HG03378 (cell line): Measurements from ENCODE around the gene PIP5K1B.

Experiments
- ATAC-seq: cut with Tn5 transposase; IDR thresholded peaks from one replicate; pipeline ENCODE4 v1.9.1; 2021; ENCODE audit warnings: mild to moderate bottlenecking, moderate library complexity; ENCODE audit not compliant: unreplicated experiment

PIP5K1B gene

GRCh38 chr9:68763104-68763503 is 58.1 kb downstream of the PIP5K1B start:
- no peak for ATAC-seq

- no peak for ATAC-seq
Measured at GRCh38 chr9:68768619-68769018, 63.6 kb downstream of the PIP5K1B start.

- no peak for ATAC-seq
Measured at GRCh38 chr9:68769852-68770251, 64.8 kb downstream of the PIP5K1B start.

GRCh38 chr9:68771376-68771775 is 66.3 kb downstream of the PIP5K1B start:
- ATAC-seq = no peak

- no peak for ATAC-seq
Measured at GRCh38 chr9:68775003-68775730, 70.1 kb downstream of the PIP5K1B start.

- no peak for ATAC-seq
Measured at GRCh38 chr9:68777070-68777763, 72.2 kb downstream of the PIP5K1B start.

- ATAC-seq = no peak
Measured at GRCh38 chr9:68778635-68779034, 73.6 kb downstream of the PIP5K1B start.

- peak; percentile 77 for ATAC-seq
Measured at GRCh38 chr9:68779558-68780379, 74.7 kb downstream of the PIP5K1B start.

- no peak for ATAC-seq
Measured at GRCh38 chr9:68780380-68780712, 75.3 kb downstream of the PIP5K1B start.

- ATAC-seq = no peak
Measured at GRCh38 chr9:68780720-68781119, 75.7 kb downstream of the PIP5K1B start.

- ATAC-seq = no peak
Measured at GRCh38 chr9:68781928-68782327, 76.9 kb downstream of the PIP5K1B start.

- no peak for ATAC-seq
Measured at GRCh38 chr9:68782546-68782945, 77.5 kb downstream of the PIP5K1B start.

- no peak for ATAC-seq
Measured at GRCh38 chr9:68785965-68786364, 80.9 kb downstream of the PIP5K1B start.

- ATAC-seq = no peak
Measured at GRCh38 chr9:68791169-68791568, 86.1 kb downstream of the PIP5K1B start.

- peak; percentile 86 for ATAC-seq
Measured at GRCh38 chr9:68793605-68794343, 88.7 kb downstream of the PIP5K1B start.

- ATAC-seq = no peak
Measured at GRCh38 chr9:68794898-68795297, 89.9 kb downstream of the PIP5K1B start.

- no peak for ATAC-seq
Measured at GRCh38 chr9:68795411-68795810, 90.4 kb downstream of the PIP5K1B start.

- ATAC-seq = no peak
Measured at GRCh38 chr9:68797116-68797515, 92.1 kb downstream of the PIP5K1B start.

- ATAC-seq = no peak
Measured at GRCh38 chr9:68798423-68798822, 93.4 kb downstream of the PIP5K1B start.

GRCh38 chr9:68800836-68801235 is 95.8 kb downstream of the PIP5K1B start:
- ATAC-seq = no peak

- peak; percentile 95 for ATAC-seq
Measured at GRCh38 chr9:68802525-68803015, 97.5 kb downstream of the PIP5K1B start.
